Epithelial cell of alveolus of lung (primary cell): ENCODE measurements around the gene RDH12. TPM values are rescaled to one million over a fixed set of nuclear protein-coding genes. Genes with fewer than 3 reads are reported as not detected.

Experiments
- total RNA-seq: library from RNA; depleted of rRNA; stranded (reverse); fragments of >200 nt; gene quantifications from 2 replicates; pipeline ENCODE4 v1.2.1, GENCODE V29; 2015

Gene RDH12
- not detected in 2 replicates for total RNA-seq

GRCh38 chr14:67701492-67701891 lies at the start of gene RDH12:
RDH12 (plus strand) TSS chr14:67701886; CDS start chr14:67722643, 20,757 bp downstream.

GRCh38 chr14:67674480-67675218 lies 27.0 kb upstream of the RDH12 start, which contains the start of gene VTI1B:
VTI1B (minus strand) TSS chr14:67674632; CDS start chr14:67674489, 143 bp downstream.

GRCh38 chr14:67695394-67695949 lies 6.2 kb upstream of the RDH12 start, which contains the start of gene RDH11:
RDH11 (minus strand) TSS chr14:67695764; CDS start chr14:67695703, 61 bp downstream.

Other genes with a start within 250 kb of the RDH12 start
- gene TMEM229B, start 213.2 kb upstream of the RDH12 start, total RNA-seq, result not detected in 2 replicates
- 0.26 and 1.8 TPM in 2 replicates for gene PLEKHH1, start 168.6 kb upstream of the RDH12 start, total RNA-seq
- 10.3 and 12.1 TPM in 2 replicates for gene PIGH, start 101.6 kb upstream of the RDH12 start, total RNA-seq
- gene ARG2, start 82.0 kb upstream of the RDH12 start, total RNA-seq, result 0.16 and 2.7 TPM in 2 replicates
- 41.1 and 78.1 TPM in 2 replicates for gene VTI1B, start 27.3 kb upstream of the RDH12 start, total RNA-seq
- gene RDH11, start 6.1 kb upstream of the RDH12 start, total RNA-seq, result 56.5 and 114 TPM in 2 replicates
- gene ZFYVE26, start 114.7 kb downstream of the RDH12 start, total RNA-seq, result 8.1 and 9.5 TPM in 2 replicates
- gene RAD51B, start 117.9 kb downstream of the RDH12 start, total RNA-seq, result 10.0 and 11.9 TPM in 2 replicates